ENCODE results near the gene RAP1GAP.
A peak's percentile ranks its signal among the peaks of the same experiment; 100 is the strongest.

- TF ChIP-seq CTCF (IDR thresholded peaks at IDR 0.05) = no peak
- no peak for TF ChIP-seq POLR2A (IDR thresholded peaks at IDR 0.05)
- no peak for TF ChIP-seq EP300 (IDR thresholded peaks at IDR 0.05)
- TF ChIP-seq POLR2AphosphoS5 (IDR thresholded peaks at IDR 0.05) = peak in 2 of 3 donors; percentile 73 to 86
These were observed 45.7 kb downstream of the RAP1GAP start for GRCh38 chr1:21623410-21623961.

Data from stomach (tissue), 4 donors.